Activated CD8-positive, alpha-beta T cell treated with anti-CD3 and anti-CD28 coated beads for 36 hours (primary cell): ENCODE measurements around the gene FILIP1L. TPM values are rescaled to one million over a fixed set of nuclear protein-coding genes. Genes with fewer than 3 reads are reported as not detected.

Experiments used
- ATAC-seq: fragments of 200-7000 bp; cut with Tn5 transposase; one replicate; pipeline ENCODE4 v1.10.0; 2021; ENCODE audit warnings: mild to moderate bottlenecking, moderate library complexity
- CTCF ChIA-PET: fragments of 350-600 bp; sonication (Branson Sonifier 250); formaldehyde crosslinking; loops from one replicate; lab custom pipeline; 2021; ENCODE audit warnings: antibody characterized with exemption; lab: Charles Lee
- POLR2A ChIA-PET: fragments of 350-600 bp; sonication (Branson Sonifier 250); formaldehyde crosslinking; loops from one replicate; lab custom pipeline; 2021; ENCODE audit warnings: antibody characterized with exemption; lab: Charles Lee
- DNase-seq: peaks from one replicate; pipeline ENCODE4 v3.0.0-alpha.2; 2020
- H3K27ac Mint-ChIP-seq: one replicate; pipeline ENCODE4 v1.8.0; 2021; ENCODE audit warnings: mild to moderate bottlenecking, mixed read lengths
- H3K27me3 Mint-ChIP-seq: one replicate; pipeline ENCODE4 v1.8.0; 2021; ENCODE audit warnings: mixed read lengths
- H3K36me3 Mint-ChIP-seq: one replicate; pipeline ENCODE4 v1.8.0; 2021; ENCODE audit warnings: low read depth, mixed read lengths
- H3K4me1 Mint-ChIP-seq: one replicate; pipeline ENCODE4 v1.8.0; 2021; ENCODE audit warnings: low read depth, mixed read lengths
- H3K4me3 Mint-ChIP-seq: one replicate; pipeline ENCODE4 v1.8.0; 2021; ENCODE audit warnings: mild to moderate bottlenecking, moderate library complexity, mixed read lengths
- H3K9me3 Mint-ChIP-seq: one replicate; pipeline ENCODE4 v1.8.0; 2021; ENCODE audit warnings: mixed read lengths
- intact Hi-C: fragments of 100-400 bp; cut with micrococcal nuclease; formaldehyde crosslinking; loops from one replicate; pipeline ENCODE4 v1.10.0; 2022
- total RNA-seq, 2 experiments: library from RNA; stranded (reverse); gene quantifications; one replicate each; pipeline ENCODE4 v1.2.3, GENCODE V29; 2021
- TF ChIP-seq, protein P1 (sequence below): fragments of 200-600 bp; IDR thresholded peaks from one replicate; pipeline ENCODE4 v1.8.0; 2022; ENCODE audit warnings: antibody characterized with exemption, mild to moderate bottlenecking

Gene FILIP1L
- total RNA-seq, 2 experiments from 2014 or later = 0.11 to 0.13 TPM

DNA sequence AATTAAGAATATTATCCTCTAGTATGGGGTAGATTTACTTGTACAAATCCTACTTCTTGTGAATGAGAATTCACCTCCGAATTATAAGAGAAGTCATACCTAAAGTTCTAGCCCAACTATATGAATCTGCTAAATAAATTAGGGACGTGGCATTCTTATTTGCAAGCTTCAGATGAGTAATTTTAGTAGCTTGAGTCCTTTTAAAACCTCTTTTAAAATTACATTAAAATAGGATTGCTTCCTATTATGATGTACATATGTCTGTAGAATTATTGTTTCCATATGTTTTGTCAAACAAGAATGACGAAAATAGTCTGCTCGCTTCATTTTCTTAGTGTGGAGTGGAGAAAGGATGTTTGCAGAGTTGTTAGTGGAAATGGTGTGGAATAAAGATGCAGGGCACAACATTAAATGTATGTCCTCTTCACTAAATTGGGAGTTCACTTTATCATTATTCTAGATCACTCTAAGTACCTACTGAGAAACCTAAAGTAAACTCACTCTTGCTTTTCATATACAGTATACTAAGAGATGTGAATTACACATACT, 237.2 kb downstream of the FILIP1L start:
- ChIA-PET POLR2A (interaction anchor here (0.6 kb wide), 1 partner anchor 1338 kb away, joined by 3 read pairs; no protein-coding TSS in a partner anchor), CTCF (interaction anchor here (0.8 kb wide), 1 partner anchor 11 kb away, joined by 3 read pairs; no protein-coding TSS in a partner anchor)
- intact Hi-C loops = no loop called here
- DNase-seq (no peak), ATAC-seq (no peak)
- no peak overlapping the region for H3K4me3 Mint-ChIP-seq
- no peak overlapping the region for H3K27ac Mint-ChIP-seq
- peaks cover 6% of the 10 kb centered on the region for H3K27me3 Mint-ChIP-seq
- no peaks in the 10 kb centered on the region for H3K36me3 Mint-ChIP-seq
- peaks cover 20% of the 10 kb centered on the region for H3K4me1 Mint-ChIP-seq
- H3K9me3 Mint-ChIP-seq = no peaks in the 10 kb centered on the region
- TF ChIP-seq, protein P1, sequence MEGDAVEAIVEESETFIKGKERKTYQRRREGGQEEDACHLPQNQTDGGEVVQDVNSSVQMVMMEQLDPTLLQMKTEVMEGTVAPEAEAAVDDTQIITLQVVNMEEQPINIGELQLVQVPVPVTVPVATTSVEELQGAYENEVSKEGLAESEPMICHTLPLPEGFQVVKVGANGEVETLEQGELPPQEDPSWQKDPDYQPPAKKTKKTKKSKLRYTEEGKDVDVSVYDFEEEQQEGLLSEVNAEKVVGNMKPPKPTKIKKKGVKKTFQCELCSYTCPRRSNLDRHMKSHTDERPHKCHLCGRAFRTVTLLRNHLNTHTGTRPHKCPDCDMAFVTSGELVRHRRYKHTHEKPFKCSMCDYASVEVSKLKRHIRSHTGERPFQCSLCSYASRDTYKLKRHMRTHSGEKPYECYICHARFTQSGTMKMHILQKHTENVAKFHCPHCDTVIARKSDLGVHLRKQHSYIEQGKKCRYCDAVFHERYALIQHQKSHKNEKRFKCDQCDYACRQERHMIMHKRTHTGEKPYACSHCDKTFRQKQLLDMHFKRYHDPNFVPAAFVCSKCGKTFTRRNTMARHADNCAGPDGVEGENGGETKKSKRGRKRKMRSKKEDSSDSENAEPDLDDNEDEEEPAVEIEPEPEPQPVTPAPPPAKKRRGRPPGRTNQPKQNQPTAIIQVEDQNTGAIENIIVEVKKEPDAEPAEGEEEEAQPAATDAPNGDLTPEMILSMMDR = no peak

- Mint-ChIP-seq H3K27me3 (peaks cover 6% of the 10 kb centered on the region), H3K27ac (no peak overlapping the region), H3K9me3 (no peaks in the 10 kb centered on the region), H3K36me3 (no peaks in the 10 kb centered on the region), H3K4me1 (peaks cover 20% of the 10 kb centered on the region), H3K4me3 (peak overlapping the region; percentile 67)
- POLR2A ChIA-PET = no interaction called here
- DNase-seq = peak; percentile 72
- TF ChIP-seq, protein P1 = no peak
- CTCF ChIA-PET = interaction anchor here (1.0 to 1.4 kb wide), 2 partner anchors 17 to 46 kb away, joined by 3 read pairs; no protein-coding TSS in a partner anchor
- peak; percentile 94 for ATAC-seq
- intact Hi-C loops = no loop called here
Observed at GRCh38 chr3:99875929-99876841, 238.1 kb downstream of the FILIP1L start.

GRCh38 chr3:99875581-99875928, 238.7 kb downstream of the FILIP1L start:
- intact Hi-C loops = no loop called here
- Mint-ChIP-seq H3K36me3 (no peaks in the 10 kb centered on the region), H3K4me3 (peak overlapping the region; percentile 67), H3K27me3 (peaks cover 6% of the 10 kb centered on the region), H3K27ac (no peak overlapping the region), H3K9me3 (no peaks in the 10 kb centered on the region), H3K4me1 (peaks cover 20% of the 10 kb centered on the region)
- TF ChIP-seq, protein P1 = no peak
- ChIA-PET CTCF (interaction anchor here (1.0 to 1.4 kb wide), 2 partner anchors 16 to 45 kb away, joined by 3 read pairs; no protein-coding TSS in a partner anchor), POLR2A (no interaction called here)
- no peak for DNase-seq
- no peak for ATAC-seq

GRCh38 chr3:99874237-99875002, 239.9 kb downstream of the FILIP1L start:
- Mint-ChIP-seq H3K4me1 (peaks cover 20% of the 10 kb centered on the region), H3K36me3 (peaks cover 4% of the 10 kb centered on the region), H3K9me3 (no peaks in the 10 kb centered on the region), H3K27ac (no peak overlapping the region), H3K27me3 (peaks cover 6% of the 10 kb centered on the region), H3K4me3 (no peak overlapping the region)
- ATAC-seq (no peak), DNase-seq (no peak)
- ChIA-PET CTCF (no interaction called here), POLR2A (no interaction called here)
- TF ChIP-seq, protein P1 = no peak
- intact Hi-C loops = no loop called here
